Esophagus muscularis mucosa (tissue), 4 donors: ENCODE data around the gene PARD3B. TPM values are rescaled to one million over a fixed set of nuclear protein-coding genes. Genes with fewer than 3 reads are reported as not detected.

Experiments used
- DNase-seq: peaks from one replicate; pipeline ENCODE4 v3.0.0-alpha.2; 2017; ENCODE audit errors: extremely low spot score
- H3K27ac ChIP-seq, 4 donors: fragments of 200-600 bp; sonication (generic); replicated peaks in 1 of 4; 1 replicate in 3 of 4; 2 replicates in 1 of 4; pipeline ENCODE4 v1.5.1; 2016 to 2019; ENCODE audit warnings: mild to moderate bottlenecking in 1 of 4
- H3K27me3 ChIP-seq, 4 donors: fragments of 200-600 bp; sonication (generic); one replicate each; pipeline versions ENCODE4 v1.5.1 to v1.6.0; 2016 to 2019
- H3K36me3 ChIP-seq, 4 donors: fragments of 200-600 bp; sonication (generic); one replicate each; pipeline ENCODE4 v1.5.1; 2016 to 2019
- H3K4me1 ChIP-seq, 4 donors: fragments of 200-600 bp; sonication (generic); one replicate each; pipeline ENCODE4 v1.5.1; 2016 to 2019
- H3K4me3 ChIP-seq, 4 donors: fragments of 200-600 bp; sonication (generic); 1 replicate in 2 of 4; 2 replicates in 2 of 4; pipeline ENCODE4 v1.5.1; 2016 to 2019; ENCODE audit warnings: mild to moderate bottlenecking in 4 of 4, moderate library complexity in 1 of 4
- H3K9me3 ChIP-seq, 4 donors: fragments of 200-600 bp; sonication (generic); 1 replicate in 3 of 4; 2 replicates in 1 of 4; pipeline ENCODE4 v1.5.1; 2016 to 2019
- EP300 ChIP-seq: sonication (generic); formaldehyde crosslinking; IDR thresholded peaks from one replicate; pipeline ENCODE4 v1.6.1; 2017; ENCODE audit warnings: antibody characterized with exemption
- POLR2A ChIP-seq: fragments of 450-650 bp; IDR thresholded peaks from one replicate; pipeline ENCODE4 v1.6.1; 2017; ENCODE audit warnings: antibody characterized with exemption, moderate library complexity, mild to moderate bottlenecking, low read depth
- POLR2AphosphoS5 ChIP-seq, 2 donors: sonication (generic); formaldehyde crosslinking; IDR thresholded peaks; one replicate each; pipeline ENCODE4 v1.6.1; 2017; ENCODE audit warnings: antibody characterized with exemption in 2 of 2
- WGBS: methylation state at CpG from one replicate; pipeline ENCODE4 v1.1.5; 2018; 5-methylcytosine and 5-hydroxymethylcytosine counted together
- intact Hi-C: fragments of 100-400 bp; cut with DNase I; formaldehyde crosslinking; loops from one replicate; pipeline ENCODE4 v1.15.1; 2023
- total RNA-seq, 4 donors: library from RNA; depleted of rRNA; stranded (reverse); fragments of >200 nt; gene quantifications; one replicate each; pipeline versions ENCODE4 v1.1.0 to v1.2.1, GENCODE V29; 2016
- TF ChIP-seq, protein P1 (sequence below), 3 experiments: fragments of 200-600 bp in 2 of 3; fragments of 450-650 bp in 1 of 3; sonication (generic) in 2 of 3; IDR thresholded peaks; one replicate each; pipeline ENCODE4 v1.5.1; 2017 to 2019; ENCODE audit warnings: antibody characterized with exemption in 3 of 3, mild to moderate bottlenecking in 2 of 3, moderate library complexity in 1 of 3

PARD3B gene
- total RNA-seq, 4 donors from 2014 or later: 24.2 to 40.8 (median 32.5) TPM

DNA sequence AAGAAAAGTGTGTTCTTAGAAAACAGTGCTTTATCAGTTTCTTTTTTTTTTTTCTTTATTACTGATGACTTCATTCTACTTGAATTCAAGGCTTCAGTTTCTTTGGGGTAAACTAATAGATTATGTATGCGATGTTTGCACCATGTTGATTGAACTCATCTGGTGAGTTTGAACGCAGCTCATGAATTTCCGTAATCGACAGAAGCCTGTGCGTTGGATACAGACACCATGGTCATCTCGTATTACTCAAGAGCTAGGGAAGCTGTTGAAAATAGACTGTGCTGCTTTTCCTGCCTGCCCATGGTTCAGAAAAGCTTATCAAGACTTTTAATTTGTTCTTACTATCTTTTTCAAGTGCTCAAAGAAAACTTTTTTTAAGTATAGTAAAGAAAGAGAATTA, 951.5 kb downstream of the PARD3B start:
- intact Hi-C loops: no loop called here
- Histone ChIP-seq H3K4me1 (no peaks in the 10 kb centered on the region), H3K27ac (no peak overlapping the region), H3K4me3 (no peak overlapping the region), H3K27me3 (no peaks in the 10 kb centered on the region), H3K9me3 (no peaks in the 10 kb centered on the region), H3K36me3 (peaks cover 0 to 13% (median 3%) of the 10 kb centered on the region in 4 donors)
- TF ChIP-seq POLR2A: no peak
- no peak for TF ChIP-seq POLR2AphosphoS5 (IDR thresholded peaks at IDR 0.05)
- TF ChIP-seq, protein P1, sequence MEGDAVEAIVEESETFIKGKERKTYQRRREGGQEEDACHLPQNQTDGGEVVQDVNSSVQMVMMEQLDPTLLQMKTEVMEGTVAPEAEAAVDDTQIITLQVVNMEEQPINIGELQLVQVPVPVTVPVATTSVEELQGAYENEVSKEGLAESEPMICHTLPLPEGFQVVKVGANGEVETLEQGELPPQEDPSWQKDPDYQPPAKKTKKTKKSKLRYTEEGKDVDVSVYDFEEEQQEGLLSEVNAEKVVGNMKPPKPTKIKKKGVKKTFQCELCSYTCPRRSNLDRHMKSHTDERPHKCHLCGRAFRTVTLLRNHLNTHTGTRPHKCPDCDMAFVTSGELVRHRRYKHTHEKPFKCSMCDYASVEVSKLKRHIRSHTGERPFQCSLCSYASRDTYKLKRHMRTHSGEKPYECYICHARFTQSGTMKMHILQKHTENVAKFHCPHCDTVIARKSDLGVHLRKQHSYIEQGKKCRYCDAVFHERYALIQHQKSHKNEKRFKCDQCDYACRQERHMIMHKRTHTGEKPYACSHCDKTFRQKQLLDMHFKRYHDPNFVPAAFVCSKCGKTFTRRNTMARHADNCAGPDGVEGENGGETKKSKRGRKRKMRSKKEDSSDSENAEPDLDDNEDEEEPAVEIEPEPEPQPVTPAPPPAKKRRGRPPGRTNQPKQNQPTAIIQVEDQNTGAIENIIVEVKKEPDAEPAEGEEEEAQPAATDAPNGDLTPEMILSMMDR (IDR thresholded peaks at IDR 0.05): no peak
- TF ChIP-seq EP300: no peak
- WGBS: 72% methylated on average over 6 of the region's 6 CpGs
- no peak for DNase-seq

DNA sequence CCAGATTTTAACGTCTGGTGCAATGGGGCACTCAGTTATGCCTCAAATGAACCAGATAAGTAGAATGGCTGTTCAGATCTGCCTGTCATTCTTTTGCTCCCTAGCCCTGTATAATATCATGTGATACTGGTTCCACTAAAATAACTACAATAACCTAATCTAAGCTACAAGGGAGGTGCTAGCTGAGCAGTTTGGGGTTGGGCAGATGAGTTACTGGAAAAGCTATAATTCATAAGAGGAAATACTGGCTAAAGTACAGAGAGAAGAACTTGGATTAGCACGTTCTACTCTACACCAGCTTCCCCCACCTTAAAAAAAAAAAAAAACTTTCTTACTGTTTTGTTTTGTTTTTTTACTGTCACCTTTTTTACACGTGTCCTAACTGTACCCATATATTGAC, 953.7 kb downstream of the PARD3B start:
- no peak for DNase-seq

DNA sequence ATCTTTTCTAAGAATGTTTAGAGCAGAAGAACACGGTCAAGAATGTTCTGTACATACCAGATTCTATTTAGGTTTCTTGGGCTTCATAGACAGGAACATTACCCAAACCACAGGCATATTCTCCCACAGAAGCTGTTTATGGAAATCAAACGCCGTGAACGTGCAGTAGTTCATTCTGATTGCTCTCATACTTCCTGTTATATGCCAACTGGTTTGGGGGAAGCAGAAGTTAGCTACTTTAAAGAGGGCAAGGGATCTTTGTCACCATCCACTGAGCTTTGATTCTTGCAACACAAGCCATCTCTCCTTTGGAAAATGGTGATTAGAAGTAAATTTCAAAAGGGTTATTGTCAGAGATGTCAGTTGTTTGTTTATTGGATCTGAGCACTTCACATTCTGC, 954.8 kb downstream of the PARD3B start:
- WGBS: 88% methylated on average over 4 of the region's 4 CpGs
- intact Hi-C loops: no loop called here

More for the DNA sequence above, 953.7 kb downstream of the PARD3B start:
- Histone ChIP-seq H3K36me3 (peaks cover 0 to 19% (median 3%) of the 10 kb centered on the region in 4 donors), H3K9me3 (no peaks in the 10 kb centered on the region), H3K27me3 (no peaks in the 10 kb centered on the region), H3K4me3 (no peak overlapping the region), H3K4me1 (no peaks in the 10 kb centered on the region), H3K27ac (no peak overlapping the region)
- 77% methylated on average over 3 of the region's 3 CpGs for WGBS
- no peak for TF ChIP-seq POLR2AphosphoS5 (IDR thresholded peaks at IDR 0.05)
- TF ChIP-seq EP300: no peak
- TF ChIP-seq, protein P1 (IDR thresholded peaks at IDR 0.05): no peak
- no peak for TF ChIP-seq POLR2A
- intact Hi-C loops: no loop called here

DNA sequence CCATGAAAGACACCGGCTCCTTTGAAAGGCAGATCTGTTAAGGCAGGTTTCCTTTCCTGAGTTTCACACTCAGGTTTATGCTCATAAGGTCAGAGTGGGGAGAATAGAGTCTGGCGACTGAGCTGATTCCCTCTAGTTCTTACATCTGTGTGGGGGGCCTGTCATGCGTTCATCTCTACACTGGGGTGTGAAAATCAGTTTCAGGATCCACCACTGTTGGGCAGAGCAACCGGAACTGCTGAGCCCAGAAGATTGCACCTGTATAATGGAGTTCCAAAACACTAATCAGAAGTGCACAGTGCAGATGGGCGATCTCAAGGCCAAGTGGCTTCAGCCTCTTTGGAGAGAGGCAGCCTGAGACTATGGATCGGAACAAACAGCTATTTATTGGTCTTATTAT, 955.7 kb downstream of the PARD3B start:
- Histone ChIP-seq H3K27me3 (no peaks in the 10 kb centered on the region), H3K27ac (no peak overlapping the region), H3K36me3 (peaks cover 0 to 19% (median 3%) of the 10 kb centered on the region in 4 donors), H3K4me1 (no peaks in the 10 kb centered on the region), H3K4me3 (no peak overlapping the region), H3K9me3 (no peaks in the 10 kb centered on the region)
- intact Hi-C loops: no loop called here
- 94% methylated on average over 5 of the region's 6 CpGs for WGBS
- no peak for TF ChIP-seq EP300
- TF ChIP-seq POLR2AphosphoS5 (IDR thresholded peaks at IDR 0.05): no peak
- TF ChIP-seq, protein P1 (IDR thresholded peaks at IDR 0.05): no peak
- TF ChIP-seq POLR2A: no peak
- DNase-seq: no peak

More for the DNA sequence above, 954.8 kb downstream of the PARD3B start:
- no peak overlapping the region for H3K4me3 ChIP-seq
- peaks cover 0 to 19% (median 3%) of the 10 kb centered on the region in 4 donors for H3K36me3 ChIP-seq
- no peaks in the 10 kb centered on the region for H3K9me3 ChIP-seq
- no peak overlapping the region for H3K27ac ChIP-seq
- no peak for DNase-seq
- no peaks in the 10 kb centered on the region for H3K4me1 ChIP-seq
- TF ChIP-seq, protein P1 (IDR thresholded peaks at IDR 0.05): no peak
- TF ChIP-seq POLR2A (no peak), EP300 (no peak), POLR2AphosphoS5 (IDR thresholded peaks at IDR 0.05) (no peak)
- H3K27me3 ChIP-seq: no peaks in the 10 kb centered on the region

DNA sequence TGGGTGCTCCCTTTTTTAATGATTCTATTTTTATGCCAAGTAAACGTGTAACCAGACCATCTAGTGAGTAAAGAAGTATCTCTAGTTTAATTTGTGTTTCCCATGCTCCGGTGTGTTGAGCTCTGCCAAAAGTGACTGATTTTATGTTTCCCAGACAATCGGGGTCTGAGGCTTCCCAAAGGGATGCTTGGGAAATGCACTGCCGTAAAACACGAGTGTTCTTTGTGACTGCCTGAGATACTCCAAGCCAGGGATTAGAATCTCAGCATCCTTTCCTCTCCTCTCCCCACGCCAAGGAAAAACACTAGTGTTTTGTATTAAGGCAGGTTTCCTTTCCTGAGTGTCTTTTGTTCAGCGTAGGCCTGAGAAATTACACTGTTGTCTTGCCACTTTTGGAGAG, 956.6 kb downstream of the PARD3B start:
- DNase-seq: no peak
- no peaks in the 10 kb centered on the region for H3K4me1 ChIP-seq
- intact Hi-C loops: no loop called here
- H3K9me3 ChIP-seq: no peaks in the 10 kb centered on the region
- peaks cover 0 to 19% (median 3%) of the 10 kb centered on the region in 4 donors for H3K36me3 ChIP-seq
- H3K27me3 ChIP-seq: no peaks in the 10 kb centered on the region
- WGBS: 88% methylated on average over 7 of the region's 7 CpGs
- TF ChIP-seq EP300: no peak
- no peak for TF ChIP-seq POLR2AphosphoS5 (IDR thresholded peaks at IDR 0.05)
- no peak for TF ChIP-seq POLR2A
- TF ChIP-seq, protein P1 (IDR thresholded peaks at IDR 0.05): no peak
- no peak overlapping the region for H3K4me3 ChIP-seq
- no peak overlapping the region for H3K27ac ChIP-seq
